T47D (cell line): ENCODE results near the gene ORAI3.

ENCODE experiments used
- DNase-seq, 2 experiments: peaks; one replicate each; pipeline versions ENCODE4 v3.0.0 to v3.0.0-alpha.2; 2011 to 2012; ENCODE audit warnings: low read depth in 1 of 2, low spot score in 1 of 2
- JUND ChIP-seq: IDR thresholded peaks from 2 replicates; pipeline ENCODE4 v1.6.1; 2012; ENCODE audit warnings: low read depth
- in situ Hi-C: cut with HindIII; loops from 2 replicates; pipeline ENCODE4 v1.10.0; 2016; ENCODE audit warnings: low sequenced_read_pairs, low pct_unique_long_range_greater_than_20kb

Gene ORAI3

GRCh38 chr16:30914830-30915229, 34.0 kb upstream of the ORAI3 start:
- TF ChIP-seq JUND: no peak
- DNase-seq: no peak
- in situ Hi-C loops: no loop called here

GRCh38 chr16:30918614-30919013, 30.3 kb upstream of the ORAI3 start:
- TF ChIP-seq JUND: no peak
- in situ Hi-C loops: no loop called here
- DNase-seq: no peak

- no peak for TF ChIP-seq JUND
- DNase-seq: no peak
- in situ Hi-C loops: no loop called here
Observed at GRCh38 chr16:30920891-30921290, 28.0 kb upstream of the ORAI3 start.

GRCh38 chr16:30921459-30921747, 27.5 kb upstream of the ORAI3 start:
- TF ChIP-seq JUND: no peak
- in situ Hi-C loops: no loop called here
- no peak for DNase-seq

GRCh38 chr16:30921748-30922419, 27.0 kb upstream of the ORAI3 start:
- in situ Hi-C loops: no loop called here
- DNase-seq: peak; percentile 73 to 90

GRCh38 chr16:30922420-30922959, 26.4 kb upstream of the ORAI3 start:
- no peak for TF ChIP-seq JUND
- DNase-seq: peak; percentile 80 to 100
- in situ Hi-C loops: no loop called here

More at GRCh38 chr16:30921748-30922419, 27.0 kb upstream of the ORAI3 start:
- TF ChIP-seq JUND: no peak

GRCh38 chr16:30922960-30923535, 25.8 kb upstream of the ORAI3 start:
- in situ Hi-C loops: no loop called here
- TF ChIP-seq JUND: no peak
- DNase-seq: peak; percentile 88 to 100

GRCh38 chr16:30923554-30924075, 25.3 kb upstream of the ORAI3 start, which contains the start of gene FBXL19:
Gene FBXL19 (plus strand): TSS chr16:30923572. CDS start chr16:30925755, 2,183 bp downstream.
- in situ Hi-C loops: no loop called here
- no peak for DNase-seq
- no peak for TF ChIP-seq JUND

GRCh38 chr16:30924076-30924912, 24.6 kb upstream of the ORAI3 start:
- in situ Hi-C loops: no loop called here
- no peak for TF ChIP-seq JUND
- no peak for DNase-seq

GRCh38 chr16:30924913-30925631, 23.8 kb upstream of the ORAI3 start:
- DNase-seq: no peak
- TF ChIP-seq JUND: no peak
- in situ Hi-C loops: no loop called here

- in situ Hi-C loops: no loop called here
- DNase-seq: no peak
Observed at GRCh38 chr16:30925632-30925987, 23.3 kb upstream of the ORAI3 start.

More at GRCh38 chr16:30925632-30925987, 23.3 kb upstream of the ORAI3 start:
- no peak for TF ChIP-seq JUND
